ENCODE measurements around the gene NECAP2.
"Not testable (repeated sequence)": the region's sequence is repeated elsewhere in the genome, so short reads cannot be mapped to it uniquely, and the experiment has no call there.

The NECAP2 gene

GRCh38 chr1:16468558-16468957 is 28.0 kb downstream of the NECAP2 start:
- no peak overlapping the region for H3K4me3 ChIP-seq (ENCODE audit: low read depth, low read length)
- DNase-seq (ENCODE audit: low read depth), result no peak
- TF ChIP-seq CTCF (IDR thresholded peaks at IDR 0.05; ENCODE audit: low read depth, low read length) (no peak), MYC (IDR thresholded peaks at IDR 0.05; ENCODE audit: low read depth, low read length) (no peak), MAX (IDR thresholded peaks at IDR 0.05; ENCODE audit: low read depth, low read length) (no peak), POLR2A (IDR thresholded peaks at IDR 0.05; ENCODE audit: extremely low read depth, insufficient read length) (no peak)

- TF ChIP-seq MYC (IDR thresholded peaks at IDR 0.05; ENCODE audit: low read depth, low read length) (no peak), POLR2A (IDR thresholded peaks at IDR 0.05; ENCODE audit: extremely low read depth, insufficient read length) (no peak), MAX (IDR thresholded peaks at IDR 0.05; ENCODE audit: low read depth, low read length) (no peak), CTCF (IDR thresholded peaks at IDR 0.05; ENCODE audit: low read depth, low read length) (no peak)
- H3K4me3 ChIP-seq (ENCODE audit: low read depth, low read length), result no peak overlapping the region
- no peak for DNase-seq (ENCODE audit: low read depth)
Observed at GRCh38 chr1:16474166-16474800, 33.8 kb downstream of the NECAP2 start.

- peak; percentile 11 for TF ChIP-seq CTCF (IDR thresholded peaks at IDR 0.05; ENCODE audit: low read depth, low read length)
- H3K4me3 ChIP-seq (ENCODE audit: low read depth, low read length), result not testable (repeated sequence)
- peak; percentile 21 for DNase-seq (ENCODE audit: low read depth)
Observed at GRCh38 chr1:16474891-16475290, 34.4 kb downstream of the NECAP2 start.

GRCh38 chr1:16475771-16476770 is 35.5 kb downstream of the NECAP2 start:
- H3K4me3 ChIP-seq (ENCODE audit: low read depth, low read length); DNase-seq (ENCODE audit: low read depth): not testable (repeated sequence)

- TF ChIP-seq MYC (IDR thresholded peaks at IDR 0.05; ENCODE audit: low read depth, low read length), result no peak
- TF ChIP-seq CTCF (IDR thresholded peaks at IDR 0.05; ENCODE audit: low read depth, low read length), result no peak
- no peak for TF ChIP-seq POLR2A (IDR thresholded peaks at IDR 0.05; ENCODE audit: extremely low read depth, insufficient read length)
- TF ChIP-seq MAX (IDR thresholded peaks at IDR 0.05; ENCODE audit: low read depth, low read length), result no peak
- H3K4me3 ChIP-seq (ENCODE audit: low read depth, low read length), result no peak overlapping the region
Observed at GRCh38 chr1:16478091-16478490, 37.6 kb downstream of the NECAP2 start.

GRCh38 chr1:16483146-16483545 is 42.6 kb downstream of the NECAP2 start:
- H3K4me3 ChIP-seq (ENCODE audit: low read depth, low read length); DNase-seq (ENCODE audit: low read depth): not testable (repeated sequence)

More at GRCh38 chr1:16478091-16478490, 37.6 kb downstream of the NECAP2 start:
- DNase-seq (ENCODE audit: low read depth), result no peak

GRCh38 chr1:16483639-16484500 is 43.3 kb downstream of the NECAP2 start:
- not testable (repeated sequence) for DNase-seq (ENCODE audit: low read depth); H3K4me3 ChIP-seq (ENCODE audit: low read depth, low read length)
